Heart left ventricle (tissue), 13 donors: ENCODE results near the gene SIRPD.
"Not testable (repeated sequence)": the region's sequence is repeated elsewhere in the genome, so short reads cannot be mapped to it uniquely, and the experiment has no call there.

Source experiments
- CTCF ChIP-seq, 12 donors: fragments of 200-600 bp; sonication (generic) in 4 of 12; IDR thresholded peaks; one replicate each; pipeline versions ENCODE4 v1.5.0 to v1.8.0; 2018 to 2022; ENCODE audit warnings: antibody characterized with exemption in 12 of 12, mild to moderate bottlenecking in 5 of 12
- POLR2A ChIP-seq, 2 donors: fragments of 450-650 bp; IDR thresholded peaks; one replicate each; pipeline ENCODE4 v1.6.1; 2017; ENCODE audit warnings: antibody characterized with exemption in 2 of 2, mild to moderate bottlenecking in 2 of 2, moderate library complexity in 2 of 2
- donor health status: ischemic (EF 13 %, LVEDD 7.1; RV severe dilation, severe dysfunction).
- donor health status: DM: no; HTN: yes; CAD: no.
- donor health status: DM: no; HTN: no; CAD: no.
- donor health status: ischemic (EF 25% LVEDD 6.9; RV normal size, moderate dysfunction).
- donor health status: ischemic (EF 25% LVEDD 5.7; RV mildly dilated, moderate dysfunction).
- donor health status: ischemic (EF 35%, LVEDD 5.7; RV mildly dilated, moderate dysfunction).
- donor health status: nonischemic (EF 11% LVEDD 7.7; RV severe dilation, severe dysfunction).
- donor health status: DM: yes; HTN: yes; CAD: no.
- donor health status: PGD.
- donor health status: ischemic (EF 29% LVEDD 5.4; RV normal size, mild dysfunction).
- donor health status: nonischemic (EF 23%, LVEDD 6.1; RV moderate dilation, normal function).

DNA sequence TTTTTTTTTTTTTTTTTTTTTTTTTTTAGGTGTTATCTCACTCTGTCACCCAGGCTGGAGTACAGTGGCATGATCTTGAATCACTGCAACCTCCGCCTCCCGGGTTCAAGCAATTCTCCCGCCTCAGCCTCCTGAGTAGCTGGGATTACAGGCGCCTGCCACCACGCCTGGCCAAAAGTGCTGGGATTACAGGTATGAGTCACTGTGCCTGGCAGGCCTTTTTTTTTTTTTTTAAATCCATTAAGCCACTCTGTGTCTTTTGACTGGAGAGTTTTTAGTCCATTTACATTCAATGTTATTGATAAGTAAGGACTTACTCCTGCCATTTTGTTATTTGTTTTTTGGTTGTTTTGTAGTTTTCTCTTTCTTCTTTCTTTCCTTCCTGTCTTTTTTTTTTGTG lies 60.1 kb downstream of the SIRPD start:
- TF ChIP-seq CTCF, POLR2A (IDR thresholded peaks at IDR 0.05): not testable (repeated sequence)
